ENCODE measurements around the gene WAPL. TPM values are rescaled to one million over a fixed set of nuclear protein-coding genes. Genes with fewer than 3 reads are reported as not detected.

WAPL gene
- total RNA-seq, 1 experiment from 2014 or later, result 45.2 TPM

DNA sequence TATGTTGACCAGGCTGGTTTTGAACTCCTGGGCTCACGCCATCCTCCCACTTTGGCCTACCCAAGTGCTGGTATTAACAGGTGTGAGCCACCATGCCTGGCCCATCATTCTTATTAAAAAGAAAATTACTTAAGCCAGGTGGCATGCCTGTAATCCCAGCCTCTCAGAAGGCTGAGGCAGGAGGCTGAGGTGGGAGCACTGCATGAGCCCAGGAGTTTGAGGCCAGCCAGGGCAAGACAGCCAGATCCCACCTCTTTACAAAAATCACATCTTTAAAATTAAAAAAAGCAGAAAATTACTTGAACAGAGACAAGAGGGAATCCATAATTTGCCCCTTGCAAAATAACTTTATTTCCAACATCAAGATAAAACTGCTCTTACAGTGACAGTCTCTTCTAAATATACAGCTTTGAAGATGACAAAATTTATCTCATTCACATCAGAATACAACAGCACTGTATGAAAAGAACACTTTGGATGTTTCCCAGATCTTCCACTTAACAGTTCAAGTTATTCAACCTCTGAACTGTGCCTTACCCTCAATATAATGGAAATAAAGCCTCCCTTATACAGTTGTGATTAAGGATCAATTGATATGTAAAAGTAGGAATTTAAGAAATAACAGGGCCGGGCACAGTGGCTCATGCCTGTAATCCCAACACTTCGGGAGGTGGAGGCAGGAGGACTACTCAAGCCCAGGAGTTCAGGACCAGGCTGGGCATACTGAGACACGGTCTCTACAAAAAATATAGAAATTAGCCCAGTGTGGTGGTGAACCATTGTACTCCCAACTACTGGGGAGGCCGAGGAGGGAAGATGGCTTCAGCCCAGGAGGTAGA, 10.3 kb downstream of the WAPL start:
- DNase-seq (ENCODE audit: unreplicated experiment), result no peak
- Mint-ChIP-seq H3K9me3 (ENCODE audit: unreplicated experiment) (no peaks in the 10 kb centered on the region), H3K27ac (ENCODE audit: low read depth, unreplicated experiment) (no peak overlapping the region), H3K27me3 (ENCODE audit: insufficient read depth, unreplicated experiment) (no peaks in the 10 kb centered on the region), H3K4me3 (ENCODE audit: unreplicated experiment) (no peak overlapping the region), H3K4me1 (ENCODE audit: insufficient read depth, unreplicated experiment) (peaks cover 21% of the 10 kb centered on the region), H3K36me3 (ENCODE audit: insufficient read depth, unreplicated experiment) (peaks cover 32% of the 10 kb centered on the region)
- intact Hi-C loops (cut with micrococcal nuclease), result no loop called here
- ChIA-PET CTCF (interaction anchor here (0.6 to 1.3 kb wide), 2 partner anchors 74 to 111 kb away, joined by 3 to 5 read pairs; no protein-coding TSS in a partner anchor), POLR2A (interaction anchor here (1.9 kb wide), 1 partner anchor 25 kb away, joined by 4 read pairs; no protein-coding TSS in a partner anchor)
- no TSS peak for BruUV-seq (replicated peaks)
- TF ChIP-seq, protein P1, sequence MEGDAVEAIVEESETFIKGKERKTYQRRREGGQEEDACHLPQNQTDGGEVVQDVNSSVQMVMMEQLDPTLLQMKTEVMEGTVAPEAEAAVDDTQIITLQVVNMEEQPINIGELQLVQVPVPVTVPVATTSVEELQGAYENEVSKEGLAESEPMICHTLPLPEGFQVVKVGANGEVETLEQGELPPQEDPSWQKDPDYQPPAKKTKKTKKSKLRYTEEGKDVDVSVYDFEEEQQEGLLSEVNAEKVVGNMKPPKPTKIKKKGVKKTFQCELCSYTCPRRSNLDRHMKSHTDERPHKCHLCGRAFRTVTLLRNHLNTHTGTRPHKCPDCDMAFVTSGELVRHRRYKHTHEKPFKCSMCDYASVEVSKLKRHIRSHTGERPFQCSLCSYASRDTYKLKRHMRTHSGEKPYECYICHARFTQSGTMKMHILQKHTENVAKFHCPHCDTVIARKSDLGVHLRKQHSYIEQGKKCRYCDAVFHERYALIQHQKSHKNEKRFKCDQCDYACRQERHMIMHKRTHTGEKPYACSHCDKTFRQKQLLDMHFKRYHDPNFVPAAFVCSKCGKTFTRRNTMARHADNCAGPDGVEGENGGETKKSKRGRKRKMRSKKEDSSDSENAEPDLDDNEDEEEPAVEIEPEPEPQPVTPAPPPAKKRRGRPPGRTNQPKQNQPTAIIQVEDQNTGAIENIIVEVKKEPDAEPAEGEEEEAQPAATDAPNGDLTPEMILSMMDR (IDR thresholded peaks at IDR 0.05; ENCODE audit: unreplicated experiment), result no peak

DNA sequence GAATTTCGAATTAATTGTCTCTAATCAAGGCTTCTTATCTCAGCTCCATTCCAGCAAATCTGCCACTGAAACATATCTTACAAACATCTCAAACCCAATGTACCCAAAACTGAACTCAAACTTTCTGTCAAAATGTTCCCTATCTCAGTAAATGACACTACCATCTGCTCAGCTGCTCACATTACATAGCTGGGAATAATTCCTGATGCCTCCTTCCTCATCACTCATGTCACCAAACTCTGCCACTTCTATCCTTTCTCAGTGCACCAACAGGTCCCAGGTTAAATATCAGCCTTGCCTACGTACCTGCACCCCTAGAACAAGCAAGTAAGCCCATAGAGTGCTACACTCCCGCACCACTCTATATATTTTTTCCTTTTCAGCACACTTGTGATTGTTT, 12.4 kb downstream of the WAPL start:
- ChIA-PET CTCF (interaction anchor here (0.6 to 1.3 kb wide), 4 partner anchors 10 to 322 kb away, joined by 3 to 5 read pairs (median 4); partner anchors contain the start of gene WAPL), POLR2A (interaction anchor here (0.6 to 0.7 kb wide), 2 partner anchors 8 to 107 kb away, joined by 3 to 4 read pairs; no protein-coding TSS in a partner anchor)
- H3K36me3 Mint-ChIP-seq (ENCODE audit: insufficient read depth, unreplicated experiment), result peaks cover 26% of the 10 kb centered on the region
- intact Hi-C loops (cut with micrococcal nuclease), result no loop called here
- TF ChIP-seq, protein P1 (IDR thresholded peaks at IDR 0.05; ENCODE audit: unreplicated experiment), result no peak
- H3K4me1 Mint-ChIP-seq (ENCODE audit: insufficient read depth, unreplicated experiment), result peaks cover 14% of the 10 kb centered on the region
- H3K27ac Mint-ChIP-seq (ENCODE audit: low read depth, unreplicated experiment), result no peak overlapping the region
- no peaks in the 10 kb centered on the region for H3K9me3 Mint-ChIP-seq (ENCODE audit: unreplicated experiment)
- DNase-seq (ENCODE audit: unreplicated experiment), result no peak
- no peak overlapping the region for H3K4me3 Mint-ChIP-seq (ENCODE audit: unreplicated experiment)
- H3K27me3 Mint-ChIP-seq (ENCODE audit: insufficient read depth, unreplicated experiment), result no peaks in the 10 kb centered on the region
- BruUV-seq (replicated peaks), result no TSS peak

DNA sequence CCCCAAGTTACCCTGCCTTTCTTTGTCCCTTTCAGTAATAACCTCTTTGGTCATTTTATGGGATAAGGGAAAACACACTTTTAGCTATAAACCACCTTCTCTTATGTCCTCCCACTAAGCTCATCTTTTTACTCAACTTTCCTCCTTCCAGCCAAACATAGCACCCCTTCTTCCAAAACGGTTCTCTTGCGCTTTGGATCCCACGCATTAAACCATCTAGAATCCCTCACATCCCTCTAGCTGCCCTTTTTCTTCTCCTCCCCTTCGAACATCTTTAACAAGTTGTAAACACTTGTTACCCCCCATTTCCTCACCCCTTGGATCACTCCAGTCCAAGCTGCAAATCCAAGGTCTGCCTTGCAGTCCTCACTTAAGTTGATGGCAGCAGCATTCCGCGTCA, 13.4 kb downstream of the WAPL start:
- DNase-seq (ENCODE audit: unreplicated experiment), result no peak
- no TSS peak for BruUV-seq (replicated peaks)
- intact Hi-C loops (cut with micrococcal nuclease), result no loop called here
- no peak overlapping the region for H3K4me3 Mint-ChIP-seq (ENCODE audit: unreplicated experiment)
- H3K27me3 Mint-ChIP-seq (ENCODE audit: insufficient read depth, unreplicated experiment), result no peaks in the 10 kb centered on the region
- CTCF ChIA-PET, result interaction anchor here (0.6 to 1.0 kb wide), 3 partner anchors 22 to 998 kb away, joined by 3 to 4 read pairs (median 3); no protein-coding TSS in a partner anchor
- POLR2A ChIA-PET, result no interaction called here
- TF ChIP-seq, protein P1 (IDR thresholded peaks at IDR 0.05; ENCODE audit: unreplicated experiment), result no peak
- H3K4me1 Mint-ChIP-seq (ENCODE audit: insufficient read depth, unreplicated experiment), result peaks cover 8% of the 10 kb centered on the region
- H3K27ac Mint-ChIP-seq (ENCODE audit: low read depth, unreplicated experiment), result no peak overlapping the region
- no peaks in the 10 kb centered on the region for H3K9me3 Mint-ChIP-seq (ENCODE audit: unreplicated experiment)
- peaks cover 30% of the 10 kb centered on the region for H3K36me3 Mint-ChIP-seq (ENCODE audit: insufficient read depth, unreplicated experiment)

DNA sequence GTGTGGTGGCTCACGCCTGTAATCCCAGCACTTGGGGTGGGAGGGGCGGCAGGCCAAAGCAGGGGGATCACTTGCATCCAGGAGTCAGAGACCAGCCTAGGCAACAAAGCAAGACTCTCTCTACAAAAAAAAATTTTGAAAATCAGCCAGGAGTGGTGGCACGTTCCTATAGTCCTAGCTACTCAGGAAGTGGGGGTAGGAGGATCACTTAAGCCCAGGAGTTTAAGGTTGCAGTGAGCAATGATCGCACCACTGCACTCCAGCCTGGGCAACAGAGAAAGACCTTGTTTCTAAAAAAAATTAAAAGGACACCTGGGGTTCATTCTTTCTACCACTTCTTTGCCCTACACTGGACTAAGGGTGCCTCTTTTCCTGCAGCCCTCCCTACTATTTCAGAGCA, 15.1 kb downstream of the WAPL start:
- no peak overlapping the region for H3K27ac Mint-ChIP-seq (ENCODE audit: low read depth, unreplicated experiment)
- ChIA-PET POLR2A (no interaction called here), CTCF (no interaction called here)
- no peaks in the 10 kb centered on the region for H3K4me1 Mint-ChIP-seq (ENCODE audit: insufficient read depth, unreplicated experiment)
- no TSS peak for BruUV-seq (replicated peaks)
- no peak overlapping the region for H3K4me3 Mint-ChIP-seq (ENCODE audit: unreplicated experiment)
- TF ChIP-seq, protein P1 (IDR thresholded peaks at IDR 0.05; ENCODE audit: unreplicated experiment), result no peak
- no peaks in the 10 kb centered on the region for H3K9me3 Mint-ChIP-seq (ENCODE audit: unreplicated experiment)
- intact Hi-C loops (cut with micrococcal nuclease), result no loop called here
- peaks cover 28% of the 10 kb centered on the region for H3K36me3 Mint-ChIP-seq (ENCODE audit: insufficient read depth, unreplicated experiment)
- no peaks in the 10 kb centered on the region for H3K27me3 Mint-ChIP-seq (ENCODE audit: insufficient read depth, unreplicated experiment)
- no peak for DNase-seq (ENCODE audit: unreplicated experiment)
